DND-41 (cell line): ENCODE measurements around the gene NXPE3.
A peak's percentile ranks its signal among the peaks of the same experiment; 100 is the strongest.

ENCODE experiments used
- ATAC-seq: fragments of 200-7000 bp; cut with Tn5 transposase; 3 replicates; pipeline ENCODE4 v1.9.1; 2021; ENCODE audit warnings: low read depth; ENCODE audit not compliant: insufficient read depth
- DNase-seq: peaks from one replicate; pipeline ENCODE4 v3.0.0-alpha.2; 2020
- H2AFZ ChIP-seq: 2 replicates; pipeline ENCODE4 v1.6.0; 2012; ENCODE audit warnings: low read depth, low read length
- H3K27ac ChIP-seq: 2 replicates; pipeline ENCODE4 v1.5.1; 2012; ENCODE audit warnings: low read length, inconsistent platforms
- H3K27me3 ChIP-seq: fragments of 200-600 bp; sonication (generic); 2 replicates; pipeline ENCODE4 v1.6.0; 2012; ENCODE audit warnings: low read length, mild to moderate bottlenecking, inconsistent platforms; ENCODE audit not compliant: insufficient read depth, poor library complexity
- H3K36me3 ChIP-seq: 2 replicates; pipeline ENCODE4 v1.5.1; 2012; ENCODE audit warnings: low read length, inconsistent platforms; ENCODE audit not compliant: insufficient read depth
- H3K4me1 ChIP-seq: 2 replicates; pipeline ENCODE4 v1.5.1; 2012; ENCODE audit warnings: mild to moderate bottlenecking, low read length; ENCODE audit not compliant: insufficient read depth
- H3K4me2 ChIP-seq: 2 replicates; pipeline ENCODE4 v1.6.0; 2012; ENCODE audit warnings: mild to moderate bottlenecking, moderate library complexity, low read length, inconsistent platforms; ENCODE audit not compliant: insufficient read depth
- H3K4me3 ChIP-seq, 2 experiments: fragments of 200-600 bp in 1 of 2; shearing (Covaris generic) in 1 of 2; 2 replicates each; pipeline ENCODE4 v1.5.1; 2012 to 2016; ENCODE audit warnings: inconsistent platforms in 2 of 2, low read length in 2 of 2, mild to moderate bottlenecking in 2 of 2, low read depth in 1 of 2, moderate library complexity in 1 of 2
- H3K79me2 ChIP-seq: 2 replicates; pipeline ENCODE4 v1.6.0; 2012; ENCODE audit warnings: low read length, inconsistent platforms; ENCODE audit not compliant: insufficient read depth
- H3K9ac ChIP-seq: 2 replicates; pipeline ENCODE4 v1.6.0; 2012; ENCODE audit warnings: low read depth, mild to moderate bottlenecking, inconsistent platforms, low read length, moderate library complexity
- H3K9me3 ChIP-seq: 2 replicates; pipeline ENCODE4 v1.5.1; 2012; ENCODE audit warnings: low read length, moderate library complexity, mild to moderate bottlenecking, inconsistent platforms; ENCODE audit not compliant: insufficient read depth, severe bottlenecking
- H4K20me1 ChIP-seq: 2 replicates; pipeline ENCODE4 v1.6.0; 2012; ENCODE audit warnings: low read length; ENCODE audit not compliant: insufficient read depth
- EZH2 ChIP-seq: IDR thresholded peaks from 3 replicates; pipeline ENCODE4 v1.6.1; 2012; ENCODE audit warnings: borderline replicate concordance, low read depth, mild to moderate bottlenecking, moderate library complexity, low read length, inconsistent platforms; ENCODE audit not compliant: severe bottlenecking
- TF ChIP-seq, protein P1 (sequence below): IDR thresholded peaks from 2 replicates; pipeline ENCODE4 v1.5.1; 2012; ENCODE audit warnings: borderline replicate concordance, low read length, moderate library complexity, mild to moderate bottlenecking; ENCODE audit not compliant: poor library complexity, severe bottlenecking; ENCODE audit errors: extremely low read depth

NXPE3 gene

DNA sequence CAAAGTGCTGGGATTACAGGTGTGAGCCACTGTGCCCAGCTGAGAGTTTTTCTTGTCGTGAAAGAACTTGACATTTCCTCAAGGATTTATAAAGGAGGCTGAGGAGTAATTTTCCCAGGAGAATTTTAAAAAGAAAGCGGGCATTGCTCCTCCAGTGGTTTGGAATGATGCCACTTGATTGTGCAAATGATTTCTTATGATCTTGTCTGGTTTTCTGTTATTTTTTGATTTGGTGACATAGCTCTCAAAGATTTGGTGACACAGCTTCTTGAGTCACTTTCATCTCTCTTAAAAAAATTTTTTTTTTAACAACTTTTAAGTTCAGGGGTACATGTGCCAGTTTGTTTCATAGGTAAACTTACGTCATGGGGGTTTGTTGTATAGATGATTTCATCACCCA is 45.7 kb downstream of the NXPE3 start:
- no peak overlapping the region for H2AFZ ChIP-seq
- TF ChIP-seq EZH2, result no peak
- TF ChIP-seq, protein P1, sequence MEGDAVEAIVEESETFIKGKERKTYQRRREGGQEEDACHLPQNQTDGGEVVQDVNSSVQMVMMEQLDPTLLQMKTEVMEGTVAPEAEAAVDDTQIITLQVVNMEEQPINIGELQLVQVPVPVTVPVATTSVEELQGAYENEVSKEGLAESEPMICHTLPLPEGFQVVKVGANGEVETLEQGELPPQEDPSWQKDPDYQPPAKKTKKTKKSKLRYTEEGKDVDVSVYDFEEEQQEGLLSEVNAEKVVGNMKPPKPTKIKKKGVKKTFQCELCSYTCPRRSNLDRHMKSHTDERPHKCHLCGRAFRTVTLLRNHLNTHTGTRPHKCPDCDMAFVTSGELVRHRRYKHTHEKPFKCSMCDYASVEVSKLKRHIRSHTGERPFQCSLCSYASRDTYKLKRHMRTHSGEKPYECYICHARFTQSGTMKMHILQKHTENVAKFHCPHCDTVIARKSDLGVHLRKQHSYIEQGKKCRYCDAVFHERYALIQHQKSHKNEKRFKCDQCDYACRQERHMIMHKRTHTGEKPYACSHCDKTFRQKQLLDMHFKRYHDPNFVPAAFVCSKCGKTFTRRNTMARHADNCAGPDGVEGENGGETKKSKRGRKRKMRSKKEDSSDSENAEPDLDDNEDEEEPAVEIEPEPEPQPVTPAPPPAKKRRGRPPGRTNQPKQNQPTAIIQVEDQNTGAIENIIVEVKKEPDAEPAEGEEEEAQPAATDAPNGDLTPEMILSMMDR, result no peak
- no peak overlapping the region for H3K9ac ChIP-seq
- no peaks in the 10 kb centered on the region for H3K27me3 ChIP-seq
- H3K4me2 ChIP-seq, result no peak overlapping the region
- DNase-seq (no peak), ATAC-seq (no peak)
- no peak overlapping the region for H3K4me3 ChIP-seq
- peaks cover 25% of the 10 kb centered on the region; the same call in 1 of the 2 replicates for H3K36me3 ChIP-seq
- no peaks in the 10 kb centered on the region for H4K20me1 ChIP-seq
- H3K9me3 ChIP-seq, result no peaks in the 10 kb centered on the region
- peaks cover 7% of the 10 kb centered on the region; the same call in 1 of the 2 replicates for H3K4me1 ChIP-seq
- H3K79me2 ChIP-seq, result no peaks in the 10 kb centered on the region
- no peak overlapping the region for H3K27ac ChIP-seq

DNA sequence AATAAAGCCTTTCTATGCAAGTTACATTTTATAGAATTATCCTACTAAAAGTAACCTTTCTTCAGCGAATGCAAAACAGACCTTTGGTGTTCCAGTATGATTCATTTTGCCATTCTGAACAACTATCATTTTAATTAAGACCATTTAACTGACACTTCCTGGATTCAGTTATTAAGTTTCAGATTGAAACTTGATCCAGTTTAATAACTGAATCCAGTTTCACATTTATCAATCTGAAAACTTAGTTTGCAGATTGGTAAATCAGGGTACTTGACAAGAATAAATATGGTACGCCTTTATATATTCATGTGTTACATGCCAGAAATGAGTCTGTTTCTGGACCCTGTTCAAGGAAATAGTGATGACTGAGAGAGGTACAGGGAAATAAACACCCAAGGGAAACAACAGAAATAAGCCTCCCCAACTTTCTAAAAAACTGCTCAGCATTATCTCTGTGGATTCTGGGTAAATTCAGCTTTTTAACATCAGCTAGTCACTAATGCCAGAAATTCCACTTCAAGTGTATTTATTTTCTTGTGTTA is 47.0 kb downstream of the NXPE3 start:
- no peak overlapping the region for H3K9ac ChIP-seq
- no peaks in the 10 kb centered on the region for H3K79me2 ChIP-seq
- TF ChIP-seq, protein P1, result no peak
- TF ChIP-seq EZH2, result no peak
- ATAC-seq (no peak), DNase-seq (no peak)
- no peak overlapping the region for H2AFZ ChIP-seq
- H3K9me3 ChIP-seq, result no peaks in the 10 kb centered on the region
- no peak overlapping the region for H3K27ac ChIP-seq
- peaks cover 7% of the 10 kb centered on the region; the same call in 1 of the 2 replicates for H3K4me1 ChIP-seq
- H3K4me3 ChIP-seq, result no peak overlapping the region
- peaks cover 13% of the 10 kb centered on the region; the same call in 1 of the 2 replicates for H3K36me3 ChIP-seq
- H3K4me2 ChIP-seq, result no peak overlapping the region
- no peaks in the 10 kb centered on the region for H4K20me1 ChIP-seq
- H3K27me3 ChIP-seq, result no peaks in the 10 kb centered on the region

DNA sequence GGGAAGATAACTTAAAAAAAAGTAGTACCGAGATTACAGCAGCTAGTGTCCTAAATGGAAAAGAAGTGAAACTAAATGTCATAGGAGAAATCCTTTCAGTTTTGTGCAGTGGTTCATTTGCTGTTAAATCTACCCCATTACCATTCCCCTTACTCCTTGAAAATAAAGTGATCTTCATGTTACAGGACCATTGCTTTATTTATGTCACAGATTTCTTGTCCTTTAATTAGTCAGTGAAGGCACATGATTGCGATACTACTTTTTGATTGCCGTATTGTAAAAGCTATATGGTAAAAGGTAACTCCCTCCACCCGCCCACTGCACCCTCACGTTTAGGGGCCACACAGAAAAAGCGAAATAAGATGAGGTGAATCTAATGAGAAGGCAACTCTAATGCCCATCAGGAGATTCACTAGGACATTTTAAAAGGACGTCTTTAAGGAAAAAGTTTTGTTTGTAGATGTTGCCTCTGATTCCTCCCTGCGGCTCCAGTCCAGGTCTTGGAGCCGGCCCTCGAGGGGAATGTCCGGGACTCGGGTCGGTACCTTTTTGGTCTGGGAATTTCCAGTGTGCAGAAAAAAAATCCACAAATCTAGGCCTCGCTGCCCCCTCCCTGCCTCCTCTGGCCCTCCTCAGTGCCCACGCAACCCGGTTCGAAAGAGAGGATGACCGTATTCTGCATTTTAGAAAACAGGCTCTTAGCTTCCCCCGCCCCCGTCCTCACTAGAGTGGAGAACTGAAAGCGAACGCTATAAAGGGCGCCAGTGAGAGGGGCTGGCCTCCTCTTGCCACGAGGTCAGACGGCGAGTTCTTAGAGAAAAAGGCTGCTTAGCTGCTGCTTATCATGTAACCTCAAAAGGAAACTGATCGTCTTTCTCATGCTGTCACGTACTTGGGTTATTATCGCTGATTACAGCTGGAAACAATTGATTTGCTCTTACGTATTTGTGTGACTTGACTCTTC is 48.5 kb downstream of the NXPE3 start:
- no peaks in the 10 kb centered on the region for H3K27me3 ChIP-seq
- H3K4me3 ChIP-seq, result peak overlapping the region in 1 of 2 experiments; percentile 40; a peak in 2 of 4 replicates
- no peaks in the 10 kb centered on the region for H3K9me3 ChIP-seq
- H3K4me2 ChIP-seq, result peak overlapping the region; percentile 48
- peak overlapping the region; percentile 45; the same call in 1 of the 2 replicates for H3K27ac ChIP-seq
- ATAC-seq (peak; percentile 97), DNase-seq (peak; percentile 71)
- TF ChIP-seq EZH2, result no peak
- TF ChIP-seq, protein P1, result no peak
- H3K4me1 ChIP-seq, result peaks cover 7% of the 10 kb centered on the region; the same call in 1 of the 2 replicates
- peak overlapping the region; percentile 22 for H3K9ac ChIP-seq
- H2AFZ ChIP-seq, result peak overlapping the region; percentile 46; the same call in 1 of the 2 replicates
- H3K79me2 ChIP-seq, result no peaks in the 10 kb centered on the region
- H4K20me1 ChIP-seq, result no peaks in the 10 kb centered on the region
- no peaks in the 10 kb centered on the region; the same call in 1 of the 2 replicates for H3K36me3 ChIP-seq
